ENCODE measurements around the gene MSANTD1. TPM values are rescaled to one million over a fixed set of nuclear protein-coding genes. Genes with fewer than 3 reads are reported as not detected.

Gene MSANTD1
- total RNA-seq, 1 experiment from 2014 or later = 0.71 TPM

DNA sequence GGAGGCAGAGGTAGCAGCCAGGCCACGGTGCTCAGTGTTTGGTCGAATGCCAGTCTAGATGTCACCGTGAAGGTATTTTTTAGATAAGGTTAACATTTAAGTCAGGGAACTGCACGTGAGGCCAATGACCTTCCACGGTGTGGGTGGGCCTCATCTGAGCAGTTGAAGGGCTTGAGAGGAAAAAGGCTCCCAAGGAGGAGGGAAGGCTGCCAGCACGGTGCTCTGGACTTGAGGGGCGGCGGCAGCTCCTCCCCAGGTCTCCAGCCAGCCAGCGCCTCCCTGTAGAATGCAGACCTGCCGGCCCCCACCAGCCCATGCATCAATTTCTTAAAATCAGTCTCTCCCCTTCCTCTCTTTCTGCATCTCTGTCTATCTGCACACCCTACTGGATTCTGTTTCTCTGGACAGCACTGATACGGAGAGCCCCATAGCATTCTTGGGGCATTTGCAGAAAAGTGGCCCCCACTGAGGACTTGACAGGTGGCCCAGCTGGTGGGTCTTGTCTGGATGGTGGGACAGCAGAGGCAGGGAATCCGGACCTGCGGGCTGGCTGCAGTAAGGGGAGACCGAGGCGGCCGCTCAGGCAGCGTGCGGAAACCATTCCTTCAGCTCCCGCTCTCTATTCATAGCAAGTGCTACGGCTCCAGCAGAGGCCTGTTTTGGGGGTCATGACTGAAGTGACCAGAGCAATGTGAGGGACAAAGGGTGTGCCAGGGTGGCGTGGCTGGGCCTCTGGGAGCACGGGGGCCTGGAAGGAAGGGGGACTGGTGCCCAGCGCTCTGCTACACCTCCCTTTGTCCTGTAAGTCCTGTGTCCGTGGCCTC, 36.0 kb downstream of the MSANTD1 start:
- BruUV-seq (replicated peaks) = no TSS peak
- ChIA-PET POLR2A (no interaction called here), CTCF (no interaction called here), RAD21 (ENCODE audit: low non-redundant PET in 1 of 2, low total read pairs in 2 of 2, uncharacterized antibody in 2 of 2, unreplicated experiment in 2 of 2) (no interaction called here)
- H3K79me2 ChIP-seq (ENCODE audit: insufficient read depth, low read length) = no peaks in the 10 kb centered on the region
- H4K20me1 ChIP-seq (ENCODE audit: insufficient read depth) = no peaks in the 10 kb centered on the region
- no peak overlapping the region for H3K27ac ChIP-seq (ENCODE audit: low read depth, low read length)
- no peak overlapping the region for H3K4me2 ChIP-seq (ENCODE audit: low read length)
- H3K27me3 ChIP-seq (ENCODE audit: insufficient read depth, low read length) = no peaks in the 10 kb centered on the region
- no peak overlapping the region for H2AFZ ChIP-seq (ENCODE audit: low read depth, low read length, poor library complexity, severe bottlenecking)
- no peak overlapping the region for H3K9ac ChIP-seq (ENCODE audit: low read length)
- H3K4me1 ChIP-seq (ENCODE audit: control insufficient read depth in 1 of 2, insufficient read depth in 2 of 2, low read length in 2 of 2) = no peaks in the 10 kb centered on the region
- no peak overlapping the region for H3K4me3 ChIP-seq (replicated peaks in 1 of 2; ENCODE audit: low read depth in 1 of 2, low read length in 2 of 2)
- H3K36me3 ChIP-seq (ENCODE audit: control insufficient read depth in 1 of 2, insufficient read depth in 2 of 2, low read length in 2 of 2) = no peaks in the 10 kb centered on the region
- TF ChIP-seq CEBPB (IDR thresholded peaks at IDR 0.05; ENCODE audit: low read depth) (no peak), CTCF (IDR thresholded peaks at IDR 0.05 in 2 of 3, conservative IDR thresholded peaks at IDR 0.05 in 1 of 3; ENCODE audit: borderline replicate concordance in 1 of 3, insufficient read depth in 1 of 3, low read depth in 2 of 3, low read length in 2 of 3) (no peak), ELF1 (IDR thresholded peaks at IDR 0.05; ENCODE audit: borderline replicate concordance, low read depth) (no peak), EZH2 (IDR thresholded peaks at IDR 0.05) (no peak), RAD21 (IDR thresholded peaks at IDR 0.05; ENCODE audit: low read depth) (no peak), POLR2A (IDR thresholded peaks at IDR 0.05; ENCODE audit: borderline replicate concordance, extremely low read depth, insufficient read depth, insufficient read length) (no peak), POLR2AphosphoS5 (IDR thresholded peaks at IDR 0.05; ENCODE audit: low read depth, low read length) (no peak), FOSL1 (IDR thresholded peaks at IDR 0.05; ENCODE audit: low read depth) (no peak), ZBTB33 (IDR thresholded peaks at IDR 0.05; ENCODE audit: extremely low read depth, insufficient replicate concordance, low read length) (no peak), ZNF274 (IDR thresholded peaks at IDR 0.05; ENCODE audit: low read depth, low read length) (no peak), EGR1 (IDR thresholded peaks at IDR 0.05; ENCODE audit: low read depth) (no peak)
- TF ChIP-seq, protein P1, sequence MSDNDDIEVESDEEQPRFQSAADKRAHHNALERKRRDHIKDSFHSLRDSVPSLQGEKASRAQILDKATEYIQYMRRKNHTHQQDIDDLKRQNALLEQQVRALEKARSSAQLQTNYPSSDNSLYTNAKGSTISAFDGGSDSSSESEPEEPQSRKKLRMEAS (IDR thresholded peaks at IDR 0.05) = no peak
- no peaks in the 10 kb centered on the region for H3K9me2 ChIP-seq (ENCODE audit: insufficient read depth)
- DNase-seq (ENCODE audit: low read depth, low spot score) (no peak), ATAC-seq (no peak)
- H3K9me3 ChIP-seq (ENCODE audit: control insufficient read depth in 1 of 2, insufficient read depth in 1 of 2, low read depth in 1 of 2, low read length in 2 of 2) = no peaks in the 10 kb centered on the region
- intact Hi-C loops (cut with micrococcal nuclease) = no loop called here

Data from HCT116 (cell line).